Subcutaneous adipose tissue (tissue), 4 donors: ENCODE data around the gene RNU4-1. TPM values are rescaled to one million over a fixed set of nuclear protein-coding genes. Genes with fewer than 3 reads are reported as not detected.

Experiments
- total RNA-seq, 4 donors: library from RNA; depleted of rRNA; stranded (reverse); fragments of >200 nt; gene quantifications; one replicate each; pipeline ENCODE4 v1.1.0, GENCODE V29; 2016
- TF ChIP-seq, protein P1 (sequence below): fragments of 450-650 bp; IDR thresholded peaks from one replicate; pipeline ENCODE4 v1.5.1; 2016; ENCODE audit warnings: low read depth, mild to moderate bottlenecking, control low read depth, antibody characterized with exemption, moderate library complexity

RNU4-1 gene
- total RNA-seq, 4 donors from 2014 or later = under 0.01 TPM

- TF ChIP-seq, protein P1, sequence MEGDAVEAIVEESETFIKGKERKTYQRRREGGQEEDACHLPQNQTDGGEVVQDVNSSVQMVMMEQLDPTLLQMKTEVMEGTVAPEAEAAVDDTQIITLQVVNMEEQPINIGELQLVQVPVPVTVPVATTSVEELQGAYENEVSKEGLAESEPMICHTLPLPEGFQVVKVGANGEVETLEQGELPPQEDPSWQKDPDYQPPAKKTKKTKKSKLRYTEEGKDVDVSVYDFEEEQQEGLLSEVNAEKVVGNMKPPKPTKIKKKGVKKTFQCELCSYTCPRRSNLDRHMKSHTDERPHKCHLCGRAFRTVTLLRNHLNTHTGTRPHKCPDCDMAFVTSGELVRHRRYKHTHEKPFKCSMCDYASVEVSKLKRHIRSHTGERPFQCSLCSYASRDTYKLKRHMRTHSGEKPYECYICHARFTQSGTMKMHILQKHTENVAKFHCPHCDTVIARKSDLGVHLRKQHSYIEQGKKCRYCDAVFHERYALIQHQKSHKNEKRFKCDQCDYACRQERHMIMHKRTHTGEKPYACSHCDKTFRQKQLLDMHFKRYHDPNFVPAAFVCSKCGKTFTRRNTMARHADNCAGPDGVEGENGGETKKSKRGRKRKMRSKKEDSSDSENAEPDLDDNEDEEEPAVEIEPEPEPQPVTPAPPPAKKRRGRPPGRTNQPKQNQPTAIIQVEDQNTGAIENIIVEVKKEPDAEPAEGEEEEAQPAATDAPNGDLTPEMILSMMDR = no peak
Observed at GRCh38 chr12:120328228-120328627, 35.2 kb upstream of the RNU4-1 start.

DNA sequence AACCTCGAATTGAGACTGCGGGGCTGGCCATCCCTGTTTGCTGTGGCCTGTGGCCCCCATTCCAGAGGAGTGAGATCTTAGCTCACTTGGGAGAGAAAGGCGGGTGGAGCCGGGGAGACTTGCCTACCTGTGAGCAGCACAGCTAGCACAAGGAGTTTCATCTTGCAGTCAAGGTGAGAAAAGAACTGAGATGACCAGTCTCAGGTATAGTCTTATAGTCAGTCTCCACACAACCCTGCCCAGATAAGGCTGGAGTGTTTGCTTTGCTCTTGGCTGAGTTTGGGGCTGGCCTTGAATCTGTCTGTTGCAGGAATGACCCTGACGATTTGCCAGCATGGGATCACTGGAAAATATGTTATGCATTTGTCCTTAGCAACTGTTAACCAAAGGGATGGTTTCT is 34.6 kb upstream of the RNU4-1 start, which contains the start of gene PLA2G1B:
TSS of gene PLA2G1B (minus strand) at position 187 of the 400 bp plus-strand sequence. CDS start at position 161, 26 bp downstream.
- TF ChIP-seq, protein P1 = no peak

- TF ChIP-seq, protein P1 = no peak
Observed at GRCh38 chr12:120324841-120325417, 31.9 kb upstream of the RNU4-1 start.

DNA sequence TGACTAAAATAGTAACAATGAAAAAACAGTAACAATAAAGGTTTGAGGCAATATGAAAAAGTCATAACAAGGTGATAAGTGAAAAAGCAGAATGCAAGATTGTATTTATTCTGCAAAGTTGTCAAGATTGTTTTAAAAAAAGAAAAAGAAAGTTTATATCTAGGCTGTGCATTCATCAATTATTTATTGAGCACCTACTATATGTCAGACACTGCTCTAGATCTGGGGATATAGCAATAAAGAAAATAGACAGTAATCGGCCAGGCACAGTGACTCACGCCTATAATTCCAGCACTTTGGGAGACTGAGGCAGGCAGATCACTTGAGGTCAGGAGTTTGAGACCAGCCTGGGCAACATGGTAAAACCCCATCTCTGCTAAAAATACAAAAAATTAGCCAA is 30.7 kb upstream of the RNU4-1 start:
- TF ChIP-seq, protein P1 = no peak

DNA sequence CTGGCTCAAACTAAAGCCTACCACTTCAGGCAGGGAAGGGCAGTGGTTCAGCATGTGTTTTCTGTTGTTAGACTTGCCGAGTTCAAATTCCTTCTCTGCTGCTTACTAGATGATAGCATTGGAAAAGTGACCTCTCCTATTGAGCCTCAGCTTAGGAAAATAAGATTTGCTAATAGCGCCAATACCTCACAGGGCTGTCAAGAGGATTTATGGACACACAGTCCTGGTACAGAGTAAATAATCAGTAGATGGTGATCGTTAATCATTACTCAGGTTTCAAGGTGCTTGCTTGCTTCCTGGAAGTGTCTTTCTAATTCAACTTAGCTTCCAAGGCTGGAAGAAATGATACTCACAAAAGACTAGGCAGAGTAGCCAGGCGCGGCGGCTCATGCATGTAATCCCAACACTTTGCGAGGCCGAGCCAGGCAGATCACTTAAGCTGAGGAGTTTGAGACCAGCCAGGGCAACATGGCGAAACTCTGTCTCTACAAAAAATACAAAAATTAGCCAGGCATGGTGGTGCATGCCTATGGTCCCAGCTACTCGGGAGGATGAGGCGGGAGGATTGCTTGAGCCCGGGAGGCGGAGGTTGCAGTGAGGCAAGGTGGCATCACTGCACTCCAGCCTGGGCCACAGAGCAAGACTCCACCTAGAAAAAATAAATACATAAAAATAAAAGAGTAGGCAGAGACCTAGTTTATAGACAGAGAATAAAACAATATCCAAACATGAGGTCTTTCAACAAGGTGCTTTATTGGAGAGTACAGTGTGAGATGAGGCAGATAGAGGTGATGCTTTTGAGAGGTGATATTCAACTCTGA is 28.6 kb upstream of the RNU4-1 start:
- TF ChIP-seq, protein P1 = no peak

- TF ChIP-seq, protein P1 = no peak
Observed at GRCh38 chr12:120317224-120318105, 24.4 kb upstream of the RNU4-1 start.
